ENCODE measurements around the gene THNSL1.

DNA sequence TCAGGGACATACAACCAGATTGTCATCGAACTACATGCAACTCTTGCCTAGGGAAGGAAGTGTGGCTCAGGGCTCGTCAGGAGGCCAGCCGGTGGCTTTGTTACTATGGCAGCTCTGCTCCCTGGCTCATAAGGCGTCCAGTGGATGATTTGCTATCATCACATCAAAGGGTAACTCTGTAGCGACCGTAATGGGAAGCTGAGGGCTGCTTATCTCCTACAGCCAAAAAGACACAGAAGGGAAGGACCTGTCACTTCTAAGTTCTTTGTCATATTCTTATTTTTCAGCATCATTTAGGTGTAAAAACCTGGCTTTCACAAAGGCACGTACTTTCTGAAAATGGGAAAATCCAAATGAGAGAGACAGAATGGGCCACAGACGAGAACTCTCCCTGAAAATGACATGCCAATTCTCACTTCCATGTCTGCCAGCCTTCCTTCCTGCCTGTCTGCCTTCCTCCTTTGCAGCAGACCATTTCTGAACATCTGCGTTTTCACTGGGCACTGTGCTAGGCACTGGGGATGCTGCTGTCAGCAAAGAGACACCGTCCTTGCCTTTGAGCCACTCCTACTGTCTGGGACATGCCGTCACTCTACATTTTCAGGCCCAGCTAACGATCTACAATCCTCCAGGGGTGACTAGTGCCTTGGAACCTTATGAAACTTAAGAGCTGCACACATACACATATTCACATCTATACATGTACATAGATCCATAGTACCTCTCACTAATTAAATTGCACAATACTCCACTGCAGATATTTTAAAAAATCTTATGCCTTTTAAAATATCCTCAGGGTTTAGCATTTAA lies 27.4 kb upstream of the THNSL1 start:
- TF ChIP-seq, protein P1, sequence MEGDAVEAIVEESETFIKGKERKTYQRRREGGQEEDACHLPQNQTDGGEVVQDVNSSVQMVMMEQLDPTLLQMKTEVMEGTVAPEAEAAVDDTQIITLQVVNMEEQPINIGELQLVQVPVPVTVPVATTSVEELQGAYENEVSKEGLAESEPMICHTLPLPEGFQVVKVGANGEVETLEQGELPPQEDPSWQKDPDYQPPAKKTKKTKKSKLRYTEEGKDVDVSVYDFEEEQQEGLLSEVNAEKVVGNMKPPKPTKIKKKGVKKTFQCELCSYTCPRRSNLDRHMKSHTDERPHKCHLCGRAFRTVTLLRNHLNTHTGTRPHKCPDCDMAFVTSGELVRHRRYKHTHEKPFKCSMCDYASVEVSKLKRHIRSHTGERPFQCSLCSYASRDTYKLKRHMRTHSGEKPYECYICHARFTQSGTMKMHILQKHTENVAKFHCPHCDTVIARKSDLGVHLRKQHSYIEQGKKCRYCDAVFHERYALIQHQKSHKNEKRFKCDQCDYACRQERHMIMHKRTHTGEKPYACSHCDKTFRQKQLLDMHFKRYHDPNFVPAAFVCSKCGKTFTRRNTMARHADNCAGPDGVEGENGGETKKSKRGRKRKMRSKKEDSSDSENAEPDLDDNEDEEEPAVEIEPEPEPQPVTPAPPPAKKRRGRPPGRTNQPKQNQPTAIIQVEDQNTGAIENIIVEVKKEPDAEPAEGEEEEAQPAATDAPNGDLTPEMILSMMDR (IDR thresholded peaks at IDR 0.05; ENCODE audit: low read depth, low read length): no peak
- no peak for TF ChIP-seq EZH2phosphoT487 (IDR thresholded peaks at IDR 0.05; ENCODE audit: low read depth)

Data from OCI-LY3 (cell line).